Stimulated activated CD8-positive, alpha-beta memory T cell treated with anti-CD3 and anti-CD28 coated beads, Interleukin-2, amount 100 ng/mL, for 48 hours (primary cell): ENCODE measurements around the gene ANXA2R.
"Not testable (repeated sequence)": the region's sequence is repeated elsewhere in the genome, so short reads cannot be mapped to it uniquely, and the experiment has no call there.

ENCODE experiments used
- DNase-seq, 2 donors: peaks; one replicate each; pipeline ENCODE4 v3.0.0-alpha.2; 2020; ENCODE audit warnings: low read depth in 2 of 2

Gene ANXA2R, protein sequence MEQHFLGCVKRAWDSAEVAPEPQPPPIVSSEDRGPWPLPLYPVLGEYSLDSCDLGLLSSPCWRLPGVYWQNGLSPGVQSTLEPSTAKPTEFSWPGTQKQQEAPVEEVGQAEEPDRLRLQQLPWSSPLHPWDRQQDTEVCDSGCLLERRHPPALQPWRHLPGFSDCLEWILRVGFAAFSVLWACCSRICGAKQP

GRCh38 chr5:43040287-43041098 lies at the start of gene ANXA2R:
ANXA2R (minus strand) TSS chr5:43040319; CDS start chr5:43040046, 273 bp downstream.
- DNase-seq: peak; percentile 76 to 86

- not testable (repeated sequence) for DNase-seq
Measured at GRCh38 chr5:43086118-43086908, 46.2 kb upstream of the ANXA2R start.

DNA sequence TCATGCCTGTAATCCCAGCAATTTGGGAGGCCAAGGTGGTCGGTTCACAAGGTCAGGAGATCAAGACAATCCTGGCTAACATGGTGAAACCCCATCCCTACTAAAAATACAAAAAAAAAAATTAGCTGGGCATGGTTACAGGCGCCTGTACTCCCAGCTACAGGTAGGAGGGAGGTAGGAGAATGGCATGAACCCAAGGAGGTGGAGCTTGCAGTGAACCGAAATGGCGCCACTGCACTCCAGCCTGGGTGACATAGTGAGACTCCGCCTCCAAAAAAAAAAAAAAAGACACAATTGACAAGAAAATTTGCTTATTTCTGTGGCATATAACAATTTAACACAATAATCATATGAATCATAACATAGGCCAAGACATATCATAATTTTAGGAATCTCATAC lies 45.3 kb upstream of the ANXA2R start:
- DNase-seq: no peak

- not testable (repeated sequence) for DNase-seq
Measured at GRCh38 chr5:43084468-43084867, 44.3 kb upstream of the ANXA2R start.

- not testable (repeated sequence) for DNase-seq
Measured at GRCh38 chr5:43081345-43081744, 41.2 kb upstream of the ANXA2R start.

DNA sequence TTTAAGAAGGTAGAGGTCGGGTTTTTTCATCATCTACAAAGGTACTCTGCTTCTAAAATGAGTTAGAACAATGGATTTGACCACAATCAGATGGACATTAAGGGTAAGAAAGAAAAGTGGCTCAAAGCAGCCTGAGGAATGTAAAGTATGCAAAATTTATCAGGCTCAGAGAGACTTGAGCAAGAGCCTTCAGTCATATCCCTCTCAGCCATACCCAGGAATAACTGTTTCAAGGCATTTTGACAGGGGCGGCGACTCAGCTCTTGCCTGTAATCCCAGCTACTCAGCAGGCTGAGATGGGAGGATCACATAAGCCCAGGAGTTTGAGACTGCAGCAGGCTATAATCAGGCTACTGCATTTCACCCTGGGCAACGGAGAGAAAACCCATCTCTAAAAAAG lies 38.8 kb upstream of the ANXA2R start:
- no peak for DNase-seq

DNA sequence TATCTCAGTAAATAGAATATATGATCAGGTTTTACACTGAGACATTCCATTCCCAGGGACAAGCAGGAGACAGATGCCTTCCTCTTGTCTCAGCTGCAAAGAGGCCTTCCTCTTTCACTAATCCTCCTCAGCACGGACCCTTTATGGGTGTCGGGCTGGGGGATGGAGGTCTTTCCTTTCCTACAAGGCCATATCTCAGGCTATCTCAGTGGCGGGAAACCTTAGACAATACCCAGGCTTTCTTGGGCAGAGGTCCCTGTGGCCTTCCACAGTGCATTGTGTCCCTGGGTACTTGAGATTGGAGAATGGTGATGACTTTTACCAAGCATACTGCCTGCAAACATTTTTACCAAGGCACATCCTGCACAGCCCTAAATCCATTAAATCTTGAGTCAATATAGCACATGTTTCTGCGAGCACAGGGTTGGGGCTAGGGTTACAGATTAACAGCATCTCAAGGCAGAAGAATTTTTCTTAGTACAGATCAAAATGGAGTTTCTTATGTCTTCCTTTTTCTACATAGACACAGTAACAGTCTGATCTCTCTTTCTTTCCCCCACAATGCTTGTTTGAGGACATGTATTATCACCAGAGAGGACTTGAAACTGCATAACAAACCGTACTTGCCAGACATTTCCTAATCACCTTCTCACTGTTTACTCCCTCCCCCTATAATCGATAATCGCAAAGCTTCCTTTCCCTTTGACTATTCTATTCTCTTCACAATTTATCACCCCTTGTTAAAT lies 37.5 kb upstream of the ANXA2R start:
- not testable (repeated sequence) for DNase-seq

DNA sequence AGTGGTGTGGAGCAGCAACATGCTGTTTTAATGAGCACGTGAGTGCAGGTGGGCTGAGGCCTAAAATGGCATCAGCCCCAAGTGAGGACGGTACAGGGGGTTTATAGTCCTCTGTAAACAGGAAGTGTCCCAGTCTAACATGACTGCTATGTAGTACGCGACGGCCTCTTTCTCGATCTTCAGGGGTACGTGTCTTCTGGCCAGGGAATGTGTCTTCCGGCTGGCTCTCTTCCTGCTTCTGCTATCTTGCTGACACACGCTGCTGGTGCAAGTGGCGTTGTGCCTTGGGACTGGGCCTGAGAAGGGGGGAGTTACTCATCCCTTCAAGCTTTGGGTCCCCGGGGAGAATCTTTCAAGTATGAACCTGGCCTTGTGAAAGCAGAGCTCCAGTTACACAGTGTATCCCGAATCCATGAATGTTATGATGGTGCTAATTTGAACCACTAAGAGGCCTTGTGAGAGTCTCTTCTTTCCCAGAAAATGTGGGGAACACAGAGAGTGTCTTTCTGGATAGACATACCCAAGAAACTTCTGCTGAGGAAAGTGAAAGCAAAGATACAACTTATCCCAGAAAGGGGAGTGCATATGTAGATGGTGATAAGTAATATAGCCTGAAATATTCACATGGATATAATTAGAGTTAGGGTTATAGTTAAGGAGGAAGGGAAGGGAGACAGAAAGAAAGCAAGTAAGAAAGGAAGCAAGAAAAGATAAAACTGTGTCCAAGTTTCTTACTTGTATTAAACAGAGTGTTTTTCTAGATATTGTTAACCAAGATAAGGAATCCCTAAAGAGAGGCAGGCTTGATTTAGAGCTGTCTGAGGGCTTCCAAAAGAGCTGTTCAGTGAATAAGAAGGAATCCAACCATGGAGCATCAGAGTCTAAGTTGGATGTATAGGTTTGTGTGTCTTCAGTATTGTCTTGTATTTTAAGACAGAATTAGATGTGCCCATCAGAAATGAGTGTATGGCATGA lies 35.5 kb upstream of the ANXA2R start:
- DNase-seq: no peak

DNA sequence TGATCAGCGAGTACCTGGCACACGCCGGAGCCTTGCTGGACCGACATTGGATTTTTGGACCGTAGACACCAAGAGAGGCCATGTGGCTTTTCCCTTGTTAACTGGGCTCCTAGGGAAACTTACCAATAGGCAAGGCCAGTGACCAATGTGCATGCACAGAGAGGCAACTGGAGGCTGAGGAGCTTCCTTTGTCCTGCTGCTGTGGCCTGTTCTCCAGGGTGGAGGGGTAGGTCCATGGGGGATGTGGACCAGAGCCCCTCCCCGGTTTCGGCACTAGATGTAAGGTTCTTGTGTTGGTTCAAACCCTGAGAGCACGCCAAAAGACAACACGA lies 34.8 kb upstream of the ANXA2R start:
- no peak for DNase-seq

- DNase-seq: no peak
Measured at GRCh38 chr5:43073597-43074546, 33.8 kb upstream of the ANXA2R start.

DNA sequence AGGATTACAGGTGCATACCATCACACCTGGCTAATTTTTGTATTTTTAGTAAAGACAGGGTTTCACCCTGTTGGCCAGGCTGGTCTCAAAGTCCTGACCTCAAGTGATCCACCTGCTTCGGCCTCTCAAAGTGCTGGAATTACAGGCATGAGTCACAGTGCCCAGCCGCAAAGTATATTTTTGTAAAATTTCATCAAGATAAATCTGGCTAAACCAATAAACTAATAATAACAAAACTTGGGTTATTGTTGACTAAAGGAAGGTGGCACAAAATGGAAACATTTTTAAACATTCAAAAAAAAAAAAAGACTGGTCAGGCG lies 29.2 kb upstream of the ANXA2R start:
- DNase-seq: not testable (repeated sequence)

DNA sequence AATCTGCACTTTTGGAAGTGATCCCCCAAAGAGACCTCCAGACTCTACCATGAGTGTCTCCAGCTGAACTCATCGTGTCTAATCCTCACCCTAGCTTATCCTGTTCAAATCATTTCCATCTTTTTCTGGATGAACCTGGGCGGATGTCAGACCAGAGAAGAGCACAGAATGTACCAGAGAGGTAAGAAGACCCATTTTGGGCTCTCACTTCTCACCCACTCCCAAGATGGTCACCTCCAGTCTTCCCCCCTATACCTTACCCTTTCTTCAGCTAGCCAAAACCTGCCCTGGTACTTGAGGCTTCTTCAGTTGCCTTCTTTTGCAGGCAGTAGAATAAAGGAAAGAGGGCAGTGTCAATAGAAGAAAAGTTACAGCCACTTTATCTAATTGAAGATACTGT lies 27.9 kb upstream of the ANXA2R start:
- DNase-seq: no peak

DNA sequence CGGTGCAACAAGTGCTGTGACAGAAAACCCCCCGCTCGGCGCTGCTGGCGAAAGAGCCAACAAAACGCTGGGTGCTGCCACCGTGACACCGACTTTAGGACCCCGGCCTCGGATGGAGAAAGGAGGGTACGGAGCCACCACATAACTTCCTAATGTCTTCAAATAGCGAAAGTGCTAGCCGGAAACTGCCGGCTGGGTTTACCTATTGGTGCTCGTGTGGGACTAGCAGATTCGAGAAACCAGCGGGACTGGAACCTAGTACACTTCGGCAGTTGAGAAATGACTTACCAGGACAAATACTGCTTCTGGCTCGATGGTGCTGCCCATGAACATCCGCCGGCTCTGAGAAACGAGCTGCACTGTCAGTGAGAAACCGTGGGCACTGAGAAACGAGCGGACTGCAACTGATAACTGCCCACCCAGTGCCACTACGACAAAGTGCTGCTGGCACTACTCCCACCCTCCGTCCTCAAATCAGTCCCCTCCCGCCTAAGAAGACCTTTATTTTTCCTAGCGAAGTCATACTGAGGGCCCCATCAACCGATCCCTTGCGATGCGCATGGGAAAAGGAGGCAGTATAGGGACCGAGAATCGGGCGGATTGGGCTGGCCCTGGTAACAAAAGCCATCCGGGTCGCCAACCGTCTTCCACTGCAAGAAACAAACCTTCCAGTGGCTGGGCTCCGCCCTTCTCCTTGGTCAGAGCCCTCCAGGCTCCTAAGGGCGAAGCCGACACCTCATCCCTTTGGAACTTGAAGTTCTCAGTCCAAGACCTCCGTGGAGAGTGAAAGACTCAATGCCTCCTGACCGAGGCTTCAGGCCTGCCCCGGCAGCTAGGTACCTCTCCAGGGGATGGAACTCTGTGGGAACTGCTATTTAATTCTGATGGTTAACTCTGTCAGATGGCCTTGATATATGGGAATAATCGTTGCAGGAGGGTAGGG lies 27.0 kb upstream of the ANXA2R start:
- peak; percentile 71 to 86 for DNase-seq

GRCh38 chr5:43065948-43066798 lies 26.1 kb upstream of the ANXA2R start:
- DNase-seq: peak; percentile 54 to 58

GRCh38 chr5:43065387-43065947 lies 25.3 kb upstream of the ANXA2R start:
- no peak for DNase-seq

DNA sequence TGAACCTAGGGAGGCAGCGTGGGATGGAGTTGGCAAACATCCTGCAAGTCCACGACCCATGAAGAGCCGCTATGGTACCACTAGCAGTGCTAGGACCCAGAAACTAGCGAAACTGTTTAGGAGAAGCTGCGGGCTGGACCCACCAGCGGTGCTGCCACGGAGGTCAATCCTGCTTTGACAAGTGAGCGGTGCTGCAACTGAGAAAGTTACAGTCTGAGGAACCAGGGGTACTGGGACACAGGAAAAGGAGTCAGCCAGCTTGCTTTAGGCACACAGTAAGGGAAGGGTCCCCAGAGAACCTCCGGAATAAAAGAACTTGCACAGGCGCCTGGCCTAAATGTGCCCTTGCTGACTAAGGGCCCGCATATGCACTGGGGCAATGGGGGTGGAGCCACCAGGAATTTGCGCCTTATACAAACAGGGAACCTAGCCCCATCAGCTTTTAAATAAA lies 23.6 kb upstream of the ANXA2R start:
- no peak for DNase-seq
